Measurements from ENCODE around the gene CFAP46. TPM values are rescaled to one million over a fixed set of nuclear protein-coding genes. Genes with fewer than 3 reads are reported as not detected.
"Not testable (repeated sequence)": the region's sequence is repeated elsewhere in the genome, so short reads cannot be mapped to it uniquely, and the experiment has no call there.

CFAP46 gene
- total RNA-seq, 1 donor from 2014 or later = 15.4 TPM

DNA sequence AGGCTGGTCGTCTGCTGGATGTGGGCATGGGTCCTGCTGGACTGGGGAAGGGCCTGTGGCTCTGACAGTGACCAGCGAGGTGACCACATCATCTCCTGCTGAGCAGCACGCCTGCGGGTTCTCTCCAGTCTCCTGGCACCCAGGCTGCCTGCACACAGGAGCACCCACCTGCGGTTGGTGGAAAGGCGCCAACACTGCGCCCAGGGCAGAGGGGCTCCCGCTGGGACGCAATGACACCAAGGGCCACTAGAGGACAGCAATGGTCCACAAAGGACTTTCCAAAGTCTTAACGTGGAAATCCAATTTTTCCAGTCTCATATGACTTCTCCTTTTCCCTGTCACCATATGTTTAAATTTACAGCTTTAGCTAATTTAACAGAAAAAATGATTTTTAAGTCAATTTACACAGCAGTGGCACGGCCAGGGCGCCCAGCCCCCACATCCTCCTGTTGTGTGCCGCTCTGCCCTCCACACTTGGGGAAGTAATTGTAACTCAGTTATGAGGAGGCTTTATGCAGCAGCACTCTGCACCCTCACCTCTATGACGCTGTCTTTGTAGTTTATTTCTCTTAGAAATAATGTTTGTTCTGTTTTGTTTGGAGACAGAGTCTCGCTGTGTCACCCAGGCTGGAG is 38.1 kb downstream of the CFAP46 start:
- peak; percentile 38 for DNase-seq (ENCODE audit: low spot score, unreplicated experiment)
- Mint-ChIP-seq H3K27ac (no peak overlapping the region), H3K4me3 (ENCODE audit: low read depth) (no peak overlapping the region), H3K27me3 (peaks cover 9% of the 10 kb centered on the region), H3K9me3 (ENCODE audit: low read depth) (peaks cover 10% of the 10 kb centered on the region), H3K36me3 (ENCODE audit: insufficient read depth) (peaks cover 1% of the 10 kb centered on the region), H3K4me1 (ENCODE audit: low read depth) (no peaks in the 10 kb centered on the region)
- TF ChIP-seq, protein P1, sequence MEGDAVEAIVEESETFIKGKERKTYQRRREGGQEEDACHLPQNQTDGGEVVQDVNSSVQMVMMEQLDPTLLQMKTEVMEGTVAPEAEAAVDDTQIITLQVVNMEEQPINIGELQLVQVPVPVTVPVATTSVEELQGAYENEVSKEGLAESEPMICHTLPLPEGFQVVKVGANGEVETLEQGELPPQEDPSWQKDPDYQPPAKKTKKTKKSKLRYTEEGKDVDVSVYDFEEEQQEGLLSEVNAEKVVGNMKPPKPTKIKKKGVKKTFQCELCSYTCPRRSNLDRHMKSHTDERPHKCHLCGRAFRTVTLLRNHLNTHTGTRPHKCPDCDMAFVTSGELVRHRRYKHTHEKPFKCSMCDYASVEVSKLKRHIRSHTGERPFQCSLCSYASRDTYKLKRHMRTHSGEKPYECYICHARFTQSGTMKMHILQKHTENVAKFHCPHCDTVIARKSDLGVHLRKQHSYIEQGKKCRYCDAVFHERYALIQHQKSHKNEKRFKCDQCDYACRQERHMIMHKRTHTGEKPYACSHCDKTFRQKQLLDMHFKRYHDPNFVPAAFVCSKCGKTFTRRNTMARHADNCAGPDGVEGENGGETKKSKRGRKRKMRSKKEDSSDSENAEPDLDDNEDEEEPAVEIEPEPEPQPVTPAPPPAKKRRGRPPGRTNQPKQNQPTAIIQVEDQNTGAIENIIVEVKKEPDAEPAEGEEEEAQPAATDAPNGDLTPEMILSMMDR (IDR thresholded peaks at IDR 0.05; ENCODE audit: unreplicated experiment) = peak; percentile 87

DNA sequence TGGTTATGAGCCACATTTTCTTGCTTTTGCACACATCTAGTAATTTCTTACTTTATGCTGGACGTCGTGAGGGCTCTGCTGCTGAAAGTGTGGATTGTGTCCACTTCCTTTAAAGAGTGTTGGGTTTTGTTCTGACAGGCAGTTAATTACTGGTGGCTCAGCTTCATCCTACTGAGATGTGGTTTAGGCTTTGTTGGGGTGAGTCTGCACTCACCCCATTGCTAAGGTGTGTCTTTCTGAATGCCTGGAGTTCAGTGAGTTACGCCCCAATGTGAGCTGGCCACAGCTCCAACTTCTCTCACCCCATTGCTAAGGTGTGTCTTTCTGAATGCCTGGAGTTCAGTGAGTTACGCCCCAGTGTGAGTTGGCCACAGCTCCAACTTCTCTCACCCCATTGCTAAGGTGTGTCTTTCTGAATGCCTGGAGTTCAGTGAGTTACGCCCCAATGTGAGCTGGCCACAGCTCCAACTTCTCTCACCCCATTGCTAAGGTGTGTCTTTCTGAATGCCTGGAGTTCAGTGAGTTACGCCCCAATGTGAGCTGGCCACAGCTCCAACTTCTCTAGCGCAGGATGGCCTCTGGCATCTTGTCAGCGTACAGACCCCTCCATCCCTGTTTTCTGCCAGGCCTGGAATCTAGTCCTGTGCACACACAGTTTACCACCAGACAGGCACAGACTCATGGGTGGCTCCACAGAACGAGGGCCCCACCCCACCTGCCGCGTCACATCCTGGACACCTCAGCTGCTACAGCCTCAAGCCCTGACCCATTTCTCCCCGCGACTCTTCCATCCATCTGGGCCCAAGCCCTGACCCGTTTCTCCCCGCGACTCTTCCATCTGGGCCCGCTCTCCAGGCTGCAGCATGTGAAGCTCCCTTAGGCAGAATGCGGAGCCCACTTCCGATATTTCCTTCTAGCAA is 39.5 kb downstream of the CFAP46 start:
- not testable (repeated sequence) for DNase-seq (ENCODE audit: low spot score, unreplicated experiment); H3K4me1 Mint-ChIP-seq (ENCODE audit: low read depth); H3K36me3 Mint-ChIP-seq (ENCODE audit: insufficient read depth); H3K27me3 Mint-ChIP-seq; H3K27ac Mint-ChIP-seq; H3K9me3 Mint-ChIP-seq (ENCODE audit: low read depth); H3K4me3 Mint-ChIP-seq (ENCODE audit: low read depth)

DNA sequence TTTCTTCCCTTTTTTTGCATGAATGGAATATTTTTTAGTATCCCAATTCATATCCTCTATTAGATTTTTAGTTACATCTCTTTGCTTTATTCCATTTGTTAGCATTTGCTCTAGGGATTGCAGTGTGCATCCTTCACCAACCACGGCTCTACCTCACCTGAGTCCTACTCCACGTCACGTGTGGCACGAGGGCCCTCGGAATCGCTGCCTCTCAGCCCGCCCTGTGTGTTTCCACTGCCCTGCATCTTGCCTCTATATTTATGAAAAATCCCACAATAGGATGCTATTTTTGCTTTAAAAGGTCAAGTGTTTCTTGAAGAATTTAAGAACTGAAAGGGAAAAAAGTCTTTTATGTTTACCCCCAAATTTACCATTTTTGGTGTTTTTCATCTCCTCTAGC is 41.0 kb downstream of the CFAP46 start:
- peaks cover 9% of the 10 kb centered on the region for H3K27me3 Mint-ChIP-seq
- no peaks in the 10 kb centered on the region for H3K4me1 Mint-ChIP-seq (ENCODE audit: low read depth)
- TF ChIP-seq, protein P1 (IDR thresholded peaks at IDR 0.05; ENCODE audit: unreplicated experiment) = no peak
- no peak overlapping the region for H3K4me3 Mint-ChIP-seq (ENCODE audit: low read depth)
- H3K27ac Mint-ChIP-seq = no peak overlapping the region
- H3K9me3 Mint-ChIP-seq (ENCODE audit: low read depth) = peaks cover 10% of the 10 kb centered on the region
- no peak for DNase-seq (ENCODE audit: low spot score, unreplicated experiment)
- H3K36me3 Mint-ChIP-seq (ENCODE audit: insufficient read depth) = peaks cover 1% of the 10 kb centered on the region

DNA sequence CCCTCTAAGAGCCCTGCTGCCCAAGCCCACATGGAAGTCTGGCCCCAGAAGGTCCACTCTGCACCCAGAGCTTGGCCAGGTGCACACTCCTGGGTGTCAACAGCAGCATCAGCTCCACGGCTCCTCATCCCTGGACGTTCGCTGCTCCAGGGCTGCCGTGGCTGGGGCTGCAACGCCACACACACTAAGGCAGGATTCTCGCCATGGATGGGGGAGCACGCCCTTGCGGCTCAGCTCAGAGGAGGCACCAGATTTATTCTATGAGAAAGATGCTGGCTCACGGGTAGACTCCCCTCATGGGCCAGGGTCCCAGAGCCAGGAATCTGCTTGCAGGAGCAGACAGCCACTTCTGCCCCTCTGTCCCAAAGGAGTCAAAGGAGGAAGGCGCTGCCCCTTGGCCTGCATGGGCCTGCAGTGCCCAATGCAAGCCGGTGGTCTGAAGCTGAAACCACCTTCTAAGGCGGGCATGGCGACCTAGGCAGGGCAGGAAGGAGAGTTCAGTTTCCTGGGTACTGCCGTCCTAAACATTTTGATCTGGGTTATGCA is 42.1 kb downstream of the CFAP46 start:
- Mint-ChIP-seq H3K27ac (no peak overlapping the region), H3K36me3 (ENCODE audit: insufficient read depth) (peaks cover 3% of the 10 kb centered on the region), H3K4me3 (ENCODE audit: low read depth) (no peak overlapping the region), H3K4me1 (ENCODE audit: low read depth) (no peaks in the 10 kb centered on the region), H3K9me3 (ENCODE audit: low read depth) (peaks cover 10% of the 10 kb centered on the region), H3K27me3 (peaks cover 9% of the 10 kb centered on the region)
- no peak for DNase-seq (ENCODE audit: low spot score, unreplicated experiment)
- TF ChIP-seq, protein P1 (IDR thresholded peaks at IDR 0.05; ENCODE audit: unreplicated experiment) = no peak

DNA sequence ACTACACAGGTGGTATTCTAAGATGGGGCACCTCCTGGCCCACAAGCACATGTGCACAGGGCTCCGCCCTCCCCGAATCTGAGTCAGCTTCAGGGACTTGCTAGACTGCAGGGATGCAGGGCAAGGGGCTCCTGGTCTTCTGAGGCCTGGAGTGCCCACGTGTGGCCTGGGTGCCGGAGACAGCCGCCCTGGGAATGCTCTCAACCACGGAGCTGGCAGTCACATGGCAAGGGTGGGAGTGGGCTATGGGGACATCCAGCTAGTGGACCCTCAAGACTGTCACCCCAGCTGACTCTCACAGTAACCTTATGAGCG is 42.7 kb downstream of the CFAP46 start:
- Mint-ChIP-seq H3K27ac (no peak overlapping the region), H3K9me3 (ENCODE audit: low read depth) (peaks cover 10% of the 10 kb centered on the region)

More for the DNA sequence above, 42.7 kb downstream of the CFAP46 start:
- Mint-ChIP-seq H3K27me3 (peaks cover 9% of the 10 kb centered on the region), H3K4me1 (ENCODE audit: low read depth) (no peaks in the 10 kb centered on the region), H3K4me3 (ENCODE audit: low read depth) (no peak overlapping the region), H3K36me3 (ENCODE audit: insufficient read depth) (peaks cover 3% of the 10 kb centered on the region)
- TF ChIP-seq, protein P1 (IDR thresholded peaks at IDR 0.05; ENCODE audit: unreplicated experiment) = no peak
- DNase-seq (ENCODE audit: low spot score, unreplicated experiment) = no peak
